ENCODE data around the gene LDHAL6B.
"Not testable (repeated sequence)": the region's sequence is repeated elsewhere in the genome, so short reads cannot be mapped to it uniquely, and the experiment has no call there.

The LDHAL6B gene

GRCh38 chr15:59206623-59207183 lies at the start of gene LDHAL6B:
Gene LDHAL6B, plus strand, starts transcription at chr15:59206843. Its CDS starts 98 bp downstream, at chr15:59206941.
- DNase-seq, result no peak

DNA sequence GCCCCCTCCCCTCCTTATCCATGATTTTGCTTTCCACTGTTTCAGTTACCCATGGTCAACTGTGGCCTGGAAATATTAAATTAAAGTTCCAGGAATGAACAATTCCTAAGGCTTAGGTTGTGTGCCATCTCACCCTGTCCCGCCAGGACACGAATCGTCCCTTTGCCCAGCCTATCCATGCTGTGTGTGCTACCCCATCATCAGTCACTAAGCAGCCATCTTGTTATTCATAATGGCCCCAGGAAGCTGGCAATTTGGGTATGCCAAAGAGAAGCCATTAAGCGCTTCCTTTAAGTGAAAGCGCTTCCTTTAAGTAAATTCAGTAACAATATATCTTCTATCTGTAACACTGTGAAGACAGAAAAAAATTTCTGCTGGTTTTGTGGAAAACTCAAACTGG lies 49.2 kb upstream of the LDHAL6B start:
- no peak for DNase-seq

GRCh38 chr15:59157840-59158700 lies 48.6 kb upstream of the LDHAL6B start:
- DNase-seq, result no peak

DNA sequence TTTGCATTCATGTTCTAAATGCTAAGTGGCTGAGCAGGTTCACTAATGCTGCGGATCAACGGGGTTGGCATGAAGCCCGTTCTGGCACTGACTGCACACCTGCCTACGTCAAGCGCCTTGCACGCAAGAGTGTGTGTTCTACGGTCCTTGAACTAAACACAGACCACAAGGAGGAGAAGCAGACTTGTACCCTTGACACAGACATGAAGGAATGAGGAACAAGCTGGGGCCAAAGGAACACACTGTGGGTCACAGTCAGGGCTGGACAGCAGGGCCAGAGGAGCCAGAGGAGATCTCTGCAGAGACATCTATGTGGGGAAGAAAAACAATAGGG lies 48.0 kb upstream of the LDHAL6B start:
- DNase-seq, result no peak

DNA sequence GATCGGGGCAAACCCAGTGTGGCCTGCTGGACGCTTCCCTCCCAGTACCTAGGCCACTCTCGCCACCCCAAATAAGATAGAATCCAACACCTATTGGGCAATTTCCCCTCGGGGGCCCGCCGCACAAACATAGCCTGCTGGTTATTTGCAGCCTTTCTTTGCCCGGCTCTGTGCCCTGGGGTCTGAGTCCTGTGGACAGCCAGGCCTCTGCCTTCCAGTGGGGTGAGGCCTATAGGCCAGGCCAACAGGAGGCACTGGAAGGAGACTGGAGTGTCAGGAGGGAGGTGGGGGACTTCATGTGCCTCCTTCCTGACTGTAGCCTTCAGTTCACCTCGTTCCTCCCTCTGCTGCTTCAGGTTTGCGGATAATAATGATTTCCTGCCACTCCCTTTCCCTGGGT lies 47.4 kb upstream of the LDHAL6B start:
- no peak for DNase-seq

DNA sequence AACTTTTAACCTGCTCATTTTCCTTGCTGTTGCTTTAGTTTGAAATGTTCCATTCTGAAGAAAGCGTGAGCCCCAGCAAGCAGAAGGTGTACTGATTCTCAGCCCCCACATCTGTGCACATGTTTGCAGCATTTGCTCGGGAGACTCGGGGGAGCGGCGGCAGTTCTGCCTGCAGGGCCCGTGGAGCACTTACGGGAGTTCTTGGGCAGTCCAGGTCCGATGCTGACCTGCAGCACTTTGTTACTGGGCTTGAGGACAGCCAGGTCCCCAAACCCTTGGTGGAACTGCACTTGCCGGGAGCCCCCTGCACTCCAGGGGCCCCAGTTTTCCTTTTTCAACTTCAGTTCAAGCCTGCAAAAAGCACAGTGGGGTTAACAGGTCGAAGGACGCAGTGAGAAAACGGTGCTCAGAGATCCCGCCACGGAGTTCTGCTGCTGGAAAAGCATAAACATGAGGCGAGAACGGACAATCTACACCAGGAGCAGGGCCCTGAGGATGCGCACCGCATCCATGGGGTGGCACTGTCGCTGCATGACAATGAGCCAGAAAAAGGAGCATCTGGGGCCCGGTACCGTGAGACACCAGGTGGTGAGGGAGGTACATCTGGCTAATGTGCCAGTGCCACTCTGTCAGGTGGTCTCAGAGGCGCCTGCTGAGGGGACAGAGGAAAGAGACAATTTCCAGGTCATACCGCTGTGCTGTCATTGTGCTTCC lies 45.6 kb upstream of the LDHAL6B start:
- no peak for DNase-seq

GRCh38 chr15:59162080-59162479 lies 44.6 kb upstream of the LDHAL6B start:
- not testable (repeated sequence) for DNase-seq

DNA sequence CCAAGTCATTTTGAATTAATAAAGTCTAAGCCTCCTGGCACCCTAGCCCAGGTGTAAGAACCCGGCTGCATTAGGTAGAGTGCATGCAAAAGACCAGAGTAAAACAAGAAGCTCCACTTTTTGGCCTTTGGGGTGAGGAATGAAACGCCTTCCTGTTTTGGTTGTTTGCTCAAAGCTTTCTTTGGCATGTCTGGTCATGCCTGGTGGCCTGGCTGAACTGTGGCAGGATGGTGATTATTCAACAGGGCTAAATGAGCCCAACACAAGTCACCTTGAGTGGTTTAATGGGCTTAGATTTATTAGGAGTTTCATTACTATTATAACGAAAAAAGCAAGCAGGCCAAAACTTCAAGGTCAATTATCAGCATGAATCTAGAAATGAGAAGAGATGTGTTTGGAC lies 40.9 kb upstream of the LDHAL6B start:
- no peak for DNase-seq

GRCh38 chr15:59166166-59166565 lies 40.5 kb upstream of the LDHAL6B start:
- no peak for DNase-seq

DNA sequence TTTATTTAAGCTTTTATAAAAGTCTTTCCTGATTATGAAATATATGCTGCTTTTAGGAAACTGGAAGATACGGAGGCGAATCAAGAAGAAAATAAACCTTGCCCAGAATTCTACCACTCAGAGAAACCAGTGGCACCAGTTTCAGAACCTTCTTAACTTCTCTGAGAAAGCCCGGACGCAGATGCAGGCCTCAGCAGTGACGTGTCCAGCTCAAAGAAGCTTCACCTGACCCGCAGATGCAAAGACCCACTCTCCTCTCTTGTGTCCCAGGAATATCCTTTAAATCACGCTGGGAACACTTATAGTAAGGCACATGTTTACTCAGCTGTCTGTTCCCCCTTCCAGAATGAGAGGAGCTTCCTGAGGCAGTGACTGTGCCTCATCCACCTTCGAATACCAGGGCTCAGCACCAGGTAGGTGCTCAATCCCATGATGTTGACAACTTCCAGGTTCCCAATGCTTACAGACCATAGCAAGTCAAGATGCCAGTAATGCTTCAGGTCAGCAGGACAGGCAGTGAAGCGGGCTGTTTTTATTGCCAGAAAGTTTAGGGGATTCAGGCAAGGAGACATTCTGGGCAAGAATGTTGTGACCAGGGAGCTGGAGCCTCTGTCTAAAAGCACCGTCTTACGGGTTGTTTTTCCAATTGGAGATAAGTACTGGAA lies 39.9 kb upstream of the LDHAL6B start:
- DNase-seq, result no peak

DNA sequence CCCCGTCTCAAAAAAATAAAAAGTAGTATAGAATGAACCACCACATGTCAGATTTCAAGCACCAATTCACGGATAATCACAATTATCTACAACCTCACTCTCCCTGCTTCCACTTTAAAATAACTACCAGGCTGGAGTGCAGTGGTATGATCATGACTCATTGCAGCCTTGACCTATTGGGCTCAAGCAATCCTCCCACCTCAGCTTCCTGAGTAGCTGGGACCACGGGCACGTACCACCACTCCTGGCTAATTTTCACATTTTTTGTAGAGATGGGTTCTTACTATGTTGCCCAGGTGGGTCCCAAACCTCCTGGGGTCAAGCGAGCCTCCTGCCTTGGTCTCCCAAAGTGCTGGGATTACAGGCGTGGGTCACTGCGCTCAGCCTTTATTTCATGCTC lies 38.1 kb upstream of the LDHAL6B start:
- DNase-seq, result no peak

GRCh38 chr15:59169251-59169708 lies 37.4 kb upstream of the LDHAL6B start:
- DNase-seq, result no peak

GRCh38 chr15:59170295-59171066 lies 36.2 kb upstream of the LDHAL6B start:
- DNase-seq, result no peak

GRCh38 chr15:59171067-59171397 lies 35.6 kb upstream of the LDHAL6B start:
- DNase-seq, result no peak

DNA sequence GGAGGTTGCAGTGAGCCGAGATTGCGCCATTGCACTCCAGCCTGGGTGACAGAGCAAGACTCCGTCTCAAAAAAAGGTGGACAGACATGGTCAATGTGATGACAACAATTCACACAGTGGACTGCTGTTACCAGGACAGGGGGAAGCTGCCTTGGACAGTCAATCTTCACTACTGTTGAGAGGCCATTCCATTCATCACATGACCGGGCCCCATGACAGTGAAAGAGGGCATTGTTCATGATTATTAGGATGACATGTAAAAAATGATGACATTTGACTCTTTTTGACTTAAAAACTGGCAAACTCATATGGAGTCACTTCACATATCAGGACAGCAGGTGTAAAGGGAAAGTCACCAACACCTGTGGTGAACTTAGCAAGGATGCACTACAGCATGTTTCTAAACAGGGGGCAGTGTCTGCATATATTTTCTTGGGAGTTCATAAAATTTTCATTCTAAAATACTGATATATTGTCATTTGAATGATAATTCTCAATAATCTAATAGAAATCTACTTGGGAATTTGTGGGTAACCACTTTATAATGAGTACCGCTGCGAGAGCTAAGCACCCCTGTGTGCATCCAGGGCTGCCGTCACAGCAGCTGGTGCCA lies 34.2 kb upstream of the LDHAL6B start:
- no peak for DNase-seq

DNA sequence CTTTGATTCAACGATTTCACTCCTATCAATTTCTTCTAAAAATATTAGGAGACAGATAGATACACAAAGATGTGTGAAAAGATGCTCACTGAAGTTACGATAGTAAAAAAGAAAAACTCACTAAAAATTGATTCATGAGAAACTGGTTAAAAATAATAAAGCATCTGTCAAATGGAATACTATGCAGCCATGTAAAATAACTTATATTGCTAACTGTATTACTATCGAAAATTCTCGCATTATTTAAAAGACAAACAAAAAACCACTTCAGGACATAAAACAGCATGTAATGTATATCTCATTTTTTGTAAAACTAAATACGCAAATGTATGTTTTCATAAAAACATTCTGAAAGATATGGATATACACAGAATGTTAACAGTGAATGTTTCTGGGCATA lies 33.4 kb upstream of the LDHAL6B start:
- DNase-seq, result no peak

DNA sequence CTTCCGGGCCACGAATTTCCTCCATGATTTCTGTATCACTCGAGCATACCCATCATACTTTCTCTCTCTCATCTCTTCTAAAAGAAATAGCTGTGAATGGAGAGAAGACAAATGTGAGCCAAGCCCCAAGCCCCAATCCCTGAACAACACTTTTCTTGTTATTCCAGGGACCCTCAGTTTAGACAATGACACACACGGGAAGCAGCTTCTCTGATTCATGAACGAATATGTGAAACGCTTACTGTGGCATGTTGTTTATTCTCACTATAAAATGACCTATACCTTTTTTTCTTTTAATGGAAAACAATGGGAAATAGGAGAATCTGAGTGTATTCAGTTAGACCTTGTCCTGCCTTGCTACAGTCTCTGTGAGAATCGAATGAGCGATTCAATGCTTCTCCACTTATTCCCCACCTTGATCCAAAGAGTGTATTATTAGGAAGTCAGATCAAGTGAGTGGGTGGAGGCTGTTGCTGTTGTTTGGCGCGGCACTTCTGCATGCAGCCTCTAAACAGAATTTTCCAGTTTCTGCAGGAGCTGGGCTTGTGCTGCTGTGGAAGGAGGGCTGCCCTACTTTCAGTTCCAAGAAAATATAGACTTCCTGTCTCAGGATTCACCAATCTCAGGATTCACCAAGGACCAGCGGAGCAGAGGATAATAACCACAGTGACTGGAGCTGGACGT lies 32.4 kb upstream of the LDHAL6B start:
- DNase-seq, result no peak

DNA sequence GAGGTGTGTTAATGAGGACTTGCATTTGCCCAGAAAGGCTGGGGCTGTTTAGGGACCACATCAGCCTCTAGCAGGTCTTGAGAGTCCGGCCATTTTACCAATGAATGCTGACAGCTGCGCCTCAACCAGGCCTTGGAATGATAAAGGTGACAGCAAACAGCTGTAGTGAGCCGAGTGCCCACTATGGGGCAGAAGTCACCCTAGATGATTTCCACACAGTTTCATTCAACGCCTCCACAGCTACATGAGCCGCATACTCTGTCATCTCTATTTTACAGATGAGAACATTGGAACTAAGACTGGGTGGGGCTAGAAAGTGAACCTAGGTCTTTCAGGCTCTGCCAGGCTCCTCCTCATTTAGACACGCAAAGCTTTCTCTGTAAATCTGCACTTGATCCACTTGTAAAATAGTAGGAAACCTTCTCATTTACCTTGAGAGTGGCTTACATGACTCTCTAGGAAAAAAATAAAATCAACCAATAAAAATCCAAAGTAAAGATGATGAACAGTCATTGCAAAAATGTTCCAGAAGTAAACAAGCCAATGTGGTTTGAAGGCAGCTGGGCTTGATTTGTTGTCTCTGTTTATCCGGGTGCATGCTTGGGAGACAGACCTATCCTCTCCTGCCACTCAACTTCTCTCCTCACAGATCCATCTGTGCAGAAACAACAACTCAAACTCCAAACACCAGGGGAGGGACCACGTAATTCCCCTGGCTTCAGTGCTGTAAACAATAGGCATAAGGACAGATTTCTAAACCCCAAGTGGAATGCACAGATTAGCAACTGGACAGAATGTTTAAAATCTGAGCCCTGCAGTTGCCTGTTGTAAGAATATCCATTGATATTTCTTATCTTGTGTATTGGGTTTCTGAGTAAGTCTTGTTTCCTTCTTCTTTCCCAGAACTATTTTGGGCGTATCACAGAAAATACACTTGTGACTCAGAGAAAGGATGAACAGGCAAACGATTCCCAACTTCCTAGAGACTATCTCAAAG lies 31.5 kb upstream of the LDHAL6B start:
- DNase-seq, result no peak

GRCh38 chr15:59176653-59177316 lies 29.9 kb upstream of the LDHAL6B start:
- DNase-seq, result no peak

GRCh38 chr15:59177317-59177660 lies 29.4 kb upstream of the LDHAL6B start:
- no peak for DNase-seq
